ENCODE measurements around the gene ANKRD42.

DNA sequence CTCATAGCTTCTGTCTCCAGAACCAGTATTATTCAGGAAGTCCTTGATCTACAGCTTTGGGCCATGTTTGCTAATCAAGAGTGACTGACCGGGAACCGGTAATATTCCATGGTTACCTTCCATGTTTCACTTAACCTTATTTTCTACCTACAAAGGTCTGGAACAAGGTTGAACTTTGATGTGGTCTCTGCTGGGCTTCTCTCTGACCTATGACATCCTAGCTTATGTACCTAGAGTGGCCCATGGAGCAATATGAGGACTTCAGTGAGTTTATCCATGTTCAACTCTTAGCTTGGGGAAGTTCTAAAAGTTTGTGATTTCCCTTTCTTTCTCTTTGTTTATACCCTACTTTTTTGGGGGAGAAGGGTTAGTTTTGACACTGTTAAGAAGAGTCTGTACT lies 59.4 kb downstream of the ANKRD42 start:
- TF ChIP-seq, protein P1, sequence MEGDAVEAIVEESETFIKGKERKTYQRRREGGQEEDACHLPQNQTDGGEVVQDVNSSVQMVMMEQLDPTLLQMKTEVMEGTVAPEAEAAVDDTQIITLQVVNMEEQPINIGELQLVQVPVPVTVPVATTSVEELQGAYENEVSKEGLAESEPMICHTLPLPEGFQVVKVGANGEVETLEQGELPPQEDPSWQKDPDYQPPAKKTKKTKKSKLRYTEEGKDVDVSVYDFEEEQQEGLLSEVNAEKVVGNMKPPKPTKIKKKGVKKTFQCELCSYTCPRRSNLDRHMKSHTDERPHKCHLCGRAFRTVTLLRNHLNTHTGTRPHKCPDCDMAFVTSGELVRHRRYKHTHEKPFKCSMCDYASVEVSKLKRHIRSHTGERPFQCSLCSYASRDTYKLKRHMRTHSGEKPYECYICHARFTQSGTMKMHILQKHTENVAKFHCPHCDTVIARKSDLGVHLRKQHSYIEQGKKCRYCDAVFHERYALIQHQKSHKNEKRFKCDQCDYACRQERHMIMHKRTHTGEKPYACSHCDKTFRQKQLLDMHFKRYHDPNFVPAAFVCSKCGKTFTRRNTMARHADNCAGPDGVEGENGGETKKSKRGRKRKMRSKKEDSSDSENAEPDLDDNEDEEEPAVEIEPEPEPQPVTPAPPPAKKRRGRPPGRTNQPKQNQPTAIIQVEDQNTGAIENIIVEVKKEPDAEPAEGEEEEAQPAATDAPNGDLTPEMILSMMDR (IDR thresholded peaks at IDR 0.05; ENCODE audit: low read length) = no peak
- TF ChIP-seq EZH2 (optimal IDR thresholded peaks at IDR 0.05; ENCODE audit: low read depth, low read length) = no peak

All from MM.1S (cell line).